GM12892 (cell line): Measurements from ENCODE around the gene TMTC2.

Experiments used
- POLR2A ChIP-seq: IDR thresholded peaks from 2 replicates; pipeline ENCODE4 v1.6.1; 2011; ENCODE audit warnings: low read depth, low read length, control low read depth
- POLR2AphosphoS5 ChIP-seq: IDR thresholded peaks from 2 replicates; pipeline ENCODE4 v1.6.1; 2011; ENCODE audit warnings: low read depth, low read length, control low read depth
- TAF1 ChIP-seq: IDR thresholded peaks from 2 replicates; pipeline ENCODE4 v1.6.1; 2011; ENCODE audit warnings: low read depth, mild to moderate bottlenecking, control low read depth, low read length, borderline replicate concordance

DNA sequence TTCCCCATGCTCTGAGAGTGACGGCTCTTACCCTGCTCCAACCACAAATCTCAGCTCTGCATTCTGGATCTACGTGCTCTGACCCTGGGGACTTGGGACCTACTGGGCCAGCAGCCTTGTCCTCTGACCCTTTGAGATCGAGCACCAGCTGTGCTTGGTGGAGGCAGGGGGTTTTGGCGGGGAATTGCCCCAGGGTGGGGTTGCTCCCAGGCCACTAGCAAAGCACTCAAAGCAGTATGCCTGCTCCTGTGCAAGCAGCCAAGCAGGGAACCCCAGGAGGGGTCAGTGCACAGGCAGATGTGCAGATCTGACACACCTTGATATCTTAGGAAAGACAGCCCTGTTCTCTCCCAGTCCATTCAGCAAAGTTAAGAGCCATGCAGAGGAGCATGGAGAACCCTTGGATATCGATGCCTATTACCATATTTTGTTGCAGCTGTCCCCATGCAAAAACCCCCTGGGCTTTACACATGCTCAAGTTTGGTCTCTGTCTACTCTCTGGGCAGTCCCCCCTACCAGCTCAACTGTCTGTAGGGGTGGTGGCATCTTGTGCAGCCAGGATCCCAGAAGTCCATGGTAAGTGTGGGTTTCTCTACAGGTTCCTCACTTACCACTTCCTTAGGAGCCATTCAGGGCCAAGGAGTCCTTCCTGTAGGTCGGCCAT is 319.0 kb downstream of the TMTC2 start:
- no peak for TF ChIP-seq POLR2A
- no peak for TF ChIP-seq TAF1
- TF ChIP-seq POLR2AphosphoS5 = no peak
